ENCODE measurements around the gene ITPKC. TPM values are rescaled to one million over a fixed set of nuclear protein-coding genes. Genes with fewer than 3 reads are reported as not detected.

Gene ITPKC
- total RNA-seq, 1 experiment from 2014 or later = 11.4 TPM

DNA sequence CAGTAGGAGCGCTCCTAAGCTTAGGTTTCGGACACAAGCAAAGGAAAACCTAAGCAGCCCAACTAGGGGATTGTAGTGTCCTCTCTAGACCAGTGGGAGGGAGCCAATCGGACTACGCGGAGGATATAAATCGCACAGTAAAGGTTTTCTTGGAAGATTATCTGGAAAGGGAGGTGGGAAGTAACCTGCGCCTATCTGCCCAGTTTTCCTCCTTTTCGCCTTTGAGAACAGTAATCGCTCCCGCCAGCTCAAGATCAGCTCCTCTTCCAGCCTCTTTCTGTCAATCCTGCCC, 60.7 kb downstream of the ITPKC start:
- no peaks in the 10 kb centered on the region for H3K27me3 ChIP-seq (ENCODE audit: insufficient read depth, low read length)
- no peaks in the 10 kb centered on the region for H3K9me3 ChIP-seq (ENCODE audit: control insufficient read depth in 1 of 2, insufficient read depth in 1 of 2, low read depth in 1 of 2, low read length in 2 of 2)
- H3K27ac ChIP-seq (ENCODE audit: low read depth, low read length) = peak overlapping the region; percentile 92
- ChIA-PET POLR2A (interaction anchor here (0.6 to 3.1 kb wide), 11 partner anchors 8 to 450 kb away, joined by 3 to 24 read pairs (median 4); partner anchors contain the start of genes ACTMAP, COQ8B, EGLN2 and ITPKC), CTCF (interaction anchor here (0.9 to 2.4 kb wide), 8 partner anchors 16 to 143 kb away, joined by 3 to 17 read pairs (median 5); partner anchors contain the start of genes ACTMAP, EGLN2 and SNRPA), RAD21 (ENCODE audit: low non-redundant PET in 1 of 2, low total read pairs in 2 of 2, uncharacterized antibody in 2 of 2, unreplicated experiment in 2 of 2) (interaction anchor here (0.7 to 1.4 kb wide), 4 partner anchors 11 to 286 kb away, joined by 3 to 6 read pairs (median 4); no protein-coding TSS in a partner anchor)
- intact Hi-C loops (cut with micrococcal nuclease) = no loop called here
- H3K36me3 ChIP-seq (ENCODE audit: control insufficient read depth in 1 of 2, insufficient read depth in 2 of 2, low read length in 2 of 2) = no peaks in the 10 kb centered on the region
- ATAC-seq (no peak), DNase-seq (ENCODE audit: low read depth, low spot score) (no peak)
- TF ChIP-seq CTCF (IDR thresholded peaks at IDR 0.05 in 2 of 3, conservative IDR thresholded peaks at IDR 0.05 in 1 of 3; ENCODE audit: borderline replicate concordance in 1 of 3, insufficient read depth in 1 of 3, low read depth in 2 of 3, low read length in 2 of 3) (no peak), SP1 (IDR thresholded peaks at IDR 0.05; ENCODE audit: low read depth) (no peak), CEBPB (IDR thresholded peaks at IDR 0.05; ENCODE audit: low read depth) (no peak), ZBTB33 (IDR thresholded peaks at IDR 0.05; ENCODE audit: extremely low read depth, insufficient replicate concordance, low read length) (no peak), TCF7L2 (IDR thresholded peaks at IDR 0.05; ENCODE audit: borderline replicate concordance, extremely low read depth, insufficient read depth, insufficient read length) (peak; percentile 1)
- H3K9ac ChIP-seq (ENCODE audit: low read length) = peak overlapping the region; percentile 66
- H3K4me2 ChIP-seq (ENCODE audit: low read length) = peak overlapping the region; percentile 81
- no peaks in the 10 kb centered on the region for H3K79me2 ChIP-seq (ENCODE audit: insufficient read depth, low read length)
- H2AFZ ChIP-seq (ENCODE audit: low read depth, low read length, poor library complexity, severe bottlenecking) = no peak overlapping the region
- H3K9me2 ChIP-seq (ENCODE audit: insufficient read depth) = no peaks in the 10 kb centered on the region
- H4K20me1 ChIP-seq (ENCODE audit: insufficient read depth) = no peaks in the 10 kb centered on the region
- H3K4me3 ChIP-seq (replicated peaks in 1 of 2; ENCODE audit: low read depth in 1 of 2, low read length in 2 of 2) = peak overlapping the region; percentile 67 to 68
- TSS peak; percentile 96 for BruUV-seq (replicated peaks)
- peaks cover 15 to 34% of the 10 kb centered on the region in 2 experiments for H3K4me1 ChIP-seq (ENCODE audit: control insufficient read depth in 1 of 2, insufficient read depth in 2 of 2, low read length in 2 of 2)
